GM19240 (cell line): ENCODE results near the gene ZBTB7C.

Experiments used
- DNase-seq: peaks from one replicate; pipeline ENCODE4 v3.0.0; 2011; ENCODE audit warnings: low spot score; ENCODE audit not compliant: insufficient read length

The ZBTB7C gene

GRCh38 chr18:48149020-48149685, 260.0 kb downstream of the ZBTB7C start:
- no peak for DNase-seq

GRCh38 chr18:48142994-48143393, 266.2 kb downstream of the ZBTB7C start:
- DNase-seq: no peak

GRCh38 chr18:48142353-48142752, 266.8 kb downstream of the ZBTB7C start:
- DNase-seq: no peak

GRCh38 chr18:48140731-48141130, 268.5 kb downstream of the ZBTB7C start:
- no peak for DNase-seq

- no peak for DNase-seq
Measured at GRCh38 chr18:48139431-48140347, 269.5 kb downstream of the ZBTB7C start.

GRCh38 chr18:48138660-48139430, 270.3 kb downstream of the ZBTB7C start:
- no peak for DNase-seq

GRCh38 chr18:48138210-48138609, 271.0 kb downstream of the ZBTB7C start:
- DNase-seq: no peak

GRCh38 chr18:48137374-48138081, 271.7 kb downstream of the ZBTB7C start:
- DNase-seq: no peak

GRCh38 chr18:48136827-48137373, 272.3 kb downstream of the ZBTB7C start:
- DNase-seq: no peak

- DNase-seq: no peak
Measured at GRCh38 chr18:48136051-48136826, 272.9 kb downstream of the ZBTB7C start.

GRCh38 chr18:48135436-48135966, 273.7 kb downstream of the ZBTB7C start:
- no peak for DNase-seq

- DNase-seq: no peak
Measured at GRCh38 chr18:48134609-48135008, 274.6 kb downstream of the ZBTB7C start.

GRCh38 chr18:48133671-48134251, 275.4 kb downstream of the ZBTB7C start:
- no peak for DNase-seq

- DNase-seq: no peak
Measured at GRCh38 chr18:48132797-48133655, 276.2 kb downstream of the ZBTB7C start.

- no peak for DNase-seq
Measured at GRCh38 chr18:48131042-48131441, 278.1 kb downstream of the ZBTB7C start.

- DNase-seq: no peak
Measured at GRCh38 chr18:48129621-48130082, 279.5 kb downstream of the ZBTB7C start.

GRCh38 chr18:48127606-48128005, 281.6 kb downstream of the ZBTB7C start:
- no peak for DNase-seq

GRCh38 chr18:48126240-48126639, 282.9 kb downstream of the ZBTB7C start:
- no peak for DNase-seq
